ENCODE results near the gene LIF.
"Not testable (repeated sequence)": the region's sequence is repeated elsewhere in the genome, so short reads cannot be mapped to it uniquely, and the experiment has no call there.

LIF gene

DNA sequence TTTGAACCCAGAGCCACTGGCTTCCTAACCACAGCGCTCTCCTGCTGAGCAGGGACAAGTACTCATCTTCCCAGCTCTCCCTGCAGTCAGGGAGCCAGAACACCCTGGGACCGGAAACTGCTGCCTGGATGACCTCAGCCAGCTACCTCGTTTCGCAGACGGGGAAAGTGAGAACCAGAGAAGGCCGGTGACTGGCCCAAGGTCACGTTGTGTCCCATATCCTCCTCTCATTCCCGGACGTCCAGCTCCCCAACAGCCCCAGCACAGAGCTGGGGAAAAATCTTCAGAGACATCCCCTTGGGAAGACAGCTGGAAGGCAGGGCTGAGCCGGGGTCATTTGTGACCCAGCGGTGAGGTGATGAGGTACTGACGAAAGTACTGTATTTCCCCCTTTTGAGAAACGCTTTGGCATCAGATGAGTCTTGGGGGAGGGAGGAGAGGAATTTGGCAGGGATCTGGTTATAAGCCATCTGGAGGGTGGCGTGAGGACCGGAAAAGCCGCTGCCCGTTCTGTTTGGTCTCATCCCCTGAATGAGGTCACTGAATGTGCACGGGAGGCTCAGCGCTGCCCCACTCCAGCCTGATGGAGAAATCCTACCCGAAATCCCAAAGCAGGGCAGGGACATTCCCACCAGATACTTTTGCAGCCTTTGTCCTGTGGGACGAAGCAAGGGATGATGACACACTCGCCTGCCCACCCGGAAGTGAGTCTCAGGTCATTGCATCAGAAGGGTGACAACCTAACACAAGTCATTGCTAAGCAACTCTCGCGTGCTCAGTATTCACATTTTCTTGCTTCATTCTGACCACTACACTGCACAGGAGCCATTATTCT, 41.1 kb downstream of the LIF start:
- DNase-seq = peak in 1 of 2 experiments; percentile 44

DNA sequence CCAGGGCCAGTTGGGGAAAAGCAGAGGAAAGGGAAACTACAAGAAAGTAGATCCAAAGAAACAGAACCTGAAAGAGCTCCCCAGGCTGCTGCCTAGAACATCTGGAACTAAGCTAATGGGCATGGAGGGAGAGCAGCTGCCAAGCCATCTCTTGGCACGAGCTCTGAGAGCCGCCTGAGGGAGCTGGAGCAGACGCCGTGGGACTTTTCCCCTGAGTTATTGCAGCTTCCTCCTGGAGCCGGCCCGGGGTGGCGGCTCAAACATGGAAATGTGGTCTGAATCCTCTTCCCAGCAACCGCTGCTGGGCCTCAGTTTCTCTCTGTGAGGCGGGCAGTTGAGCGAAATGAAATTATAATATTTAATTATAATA, 41.8 kb downstream of the LIF start:
- DNase-seq = peak in 1 of 2 experiments; percentile 56

DNA sequence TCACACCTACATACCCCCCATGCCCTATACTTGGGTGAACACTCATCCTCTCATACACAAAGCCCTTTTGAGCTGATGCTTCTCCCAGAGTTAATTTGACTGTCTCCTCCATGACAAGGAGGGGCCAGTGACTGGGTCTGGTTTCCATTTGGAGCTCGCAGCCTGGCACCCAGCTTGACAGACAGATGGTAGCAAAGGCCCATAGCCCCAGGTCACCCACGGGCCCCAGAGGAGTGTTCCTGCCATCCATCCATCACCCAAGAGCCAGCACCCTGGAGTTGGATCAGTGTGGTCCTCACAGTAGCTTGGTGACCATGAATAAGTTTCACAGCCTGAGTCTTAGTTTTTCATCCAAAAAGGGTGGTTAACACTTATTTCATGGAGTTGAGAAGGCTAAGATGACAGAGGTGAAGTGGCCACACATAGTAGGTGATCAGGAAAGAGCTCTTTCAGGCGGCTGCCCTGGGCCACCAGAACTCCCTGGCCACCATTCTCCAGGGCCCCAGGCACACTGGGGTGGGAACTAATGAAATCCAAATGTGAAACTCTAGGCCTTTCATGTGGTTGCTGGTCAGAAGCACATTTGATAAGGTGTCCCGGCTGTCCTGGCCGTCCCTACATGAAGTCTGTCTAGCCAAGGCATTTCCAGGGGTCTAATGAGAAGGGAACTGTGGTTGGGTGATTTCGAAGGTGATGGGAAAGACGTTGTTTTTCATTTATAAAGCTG, 42.4 kb downstream of the LIF start:
- DNase-seq = no peak

DNA sequence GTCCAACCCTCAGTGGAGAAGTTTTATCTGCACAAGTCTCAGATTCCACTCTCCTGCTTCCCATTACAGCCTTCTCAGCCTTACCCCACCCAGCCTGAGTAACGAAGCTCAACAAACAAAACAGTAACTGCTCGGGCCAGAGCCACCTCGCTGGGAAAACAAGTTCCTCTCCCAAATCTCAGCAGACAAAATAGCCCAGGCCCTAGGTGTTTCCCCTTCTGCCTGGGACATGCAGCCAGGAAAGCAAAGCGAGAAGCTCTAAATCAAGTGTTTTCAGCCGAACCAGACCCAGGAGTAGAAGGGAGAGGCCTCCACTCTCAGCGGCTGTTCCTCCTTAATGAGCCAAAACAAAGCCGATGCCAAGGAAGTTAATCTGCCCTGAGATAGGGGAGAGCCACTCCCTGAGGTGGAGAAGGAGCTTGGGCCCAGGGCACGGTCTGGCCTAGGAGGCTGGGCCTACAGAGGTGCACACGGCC, 44.0 kb downstream of the LIF start:
- DNase-seq = peak in 1 of 2 experiments; percentile 17

DNA sequence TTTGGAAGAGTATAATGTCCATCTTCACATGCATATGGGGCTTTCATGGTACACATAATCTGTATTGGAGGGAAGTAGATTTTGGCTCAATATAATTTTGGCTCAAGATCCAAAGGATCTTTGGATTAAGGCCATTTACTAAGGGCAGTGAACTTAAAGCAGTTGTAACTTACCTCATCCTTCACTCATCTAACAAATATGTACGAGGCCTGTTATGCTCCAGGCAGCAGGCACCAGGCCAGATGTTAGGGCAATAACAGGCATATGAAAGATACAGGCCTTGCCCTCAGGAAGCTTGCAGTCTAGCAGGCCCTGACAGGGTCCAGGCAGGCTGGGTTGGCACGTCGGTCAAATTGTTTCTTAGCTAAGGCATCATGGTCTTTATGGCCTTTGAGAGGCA, 44.6 kb downstream of the LIF start:
- DNase-seq = no peak

DNA sequence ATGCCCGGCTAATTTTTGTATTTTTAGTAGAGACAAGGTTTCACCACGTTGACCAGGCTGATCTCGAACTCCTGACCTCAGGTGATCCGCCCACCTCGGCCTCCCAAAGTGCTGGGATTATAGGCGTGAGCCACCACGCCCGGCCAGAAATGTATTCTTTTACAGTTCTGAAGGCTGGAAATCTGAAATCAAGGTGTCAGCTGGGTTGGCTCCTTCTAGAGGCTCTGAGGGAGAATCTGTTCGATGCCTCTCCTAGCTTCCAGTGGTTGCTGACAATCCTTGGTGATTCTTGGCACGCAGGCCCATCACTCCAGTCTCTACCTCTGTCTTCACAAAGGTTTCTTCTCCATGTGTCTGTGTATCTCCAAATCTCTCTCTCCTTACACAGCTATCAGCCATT, 45.7 kb downstream of the LIF start:
- DNase-seq = not testable (repeated sequence)

DNA sequence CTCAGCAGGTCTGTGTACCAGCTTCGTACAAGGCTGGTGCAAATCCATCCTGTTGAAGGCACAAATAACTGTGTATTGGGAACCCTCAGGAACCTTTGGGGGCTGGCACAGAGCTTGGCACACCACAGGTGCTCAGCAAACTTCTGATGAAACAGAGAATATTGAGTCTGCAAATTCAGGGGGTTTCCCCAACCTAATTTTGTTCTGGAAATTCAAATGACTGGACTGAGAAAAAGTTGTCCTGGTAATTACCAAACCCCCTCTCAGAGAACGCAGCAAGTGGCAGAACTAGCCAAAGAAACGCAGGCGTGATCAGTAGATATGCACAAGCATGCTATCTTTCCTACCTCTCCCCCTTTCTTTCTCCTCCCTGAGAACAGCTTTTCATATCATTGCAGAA, 47.6 kb downstream of the LIF start:
- no peak for DNase-seq

DNA sequence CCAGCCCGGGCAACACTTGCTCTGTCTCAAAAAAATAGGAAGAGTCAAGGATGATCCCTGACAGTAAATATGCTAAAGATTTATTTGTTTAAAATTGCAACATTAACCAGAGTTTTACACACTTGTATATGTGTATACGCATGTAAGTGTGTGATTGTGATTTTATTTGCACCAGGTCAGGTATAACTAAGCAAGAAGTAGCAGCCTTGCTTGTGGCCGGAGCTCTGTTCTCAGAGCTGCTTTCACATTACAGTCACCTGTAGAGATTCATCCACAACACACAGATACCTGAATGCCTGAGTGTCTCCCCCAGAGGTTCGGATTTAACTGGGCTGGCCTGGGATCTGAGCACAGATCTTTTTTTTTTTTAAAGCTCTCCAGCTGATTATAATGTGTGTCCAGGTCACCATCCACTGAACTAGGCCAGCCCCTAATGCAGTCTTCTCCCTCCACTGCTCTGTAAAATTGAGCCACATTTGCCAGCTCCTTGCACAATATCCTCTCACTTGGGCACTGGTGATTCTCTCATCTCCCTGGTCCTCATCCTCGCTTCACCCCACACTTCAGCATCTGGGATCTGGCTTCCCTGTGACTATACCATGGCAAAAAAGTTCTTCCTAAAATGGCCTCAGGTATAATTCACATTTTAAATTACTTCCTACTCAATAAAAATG, 48.3 kb downstream of the LIF start:
- DNase-seq = no peak

DNA sequence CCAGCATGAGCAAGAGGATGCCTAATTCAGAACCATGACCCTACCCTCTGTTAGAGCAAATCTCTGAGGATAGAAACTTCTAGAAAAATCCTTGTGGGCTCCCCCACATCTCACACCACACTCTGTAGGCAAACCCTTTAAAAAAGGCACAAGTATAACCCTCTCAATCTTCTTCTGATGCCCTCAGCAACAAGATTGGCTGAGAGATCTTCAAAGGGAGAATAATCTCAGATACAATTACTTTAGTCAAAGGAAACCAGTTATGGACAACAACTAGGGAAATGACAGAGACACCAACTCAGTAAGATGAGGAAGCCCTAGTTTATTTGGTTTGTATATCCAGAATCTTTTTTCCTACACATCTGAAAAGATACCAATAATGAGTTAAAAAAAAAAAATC, 49.2 kb downstream of the LIF start:
- no peak for DNase-seq

DNA sequence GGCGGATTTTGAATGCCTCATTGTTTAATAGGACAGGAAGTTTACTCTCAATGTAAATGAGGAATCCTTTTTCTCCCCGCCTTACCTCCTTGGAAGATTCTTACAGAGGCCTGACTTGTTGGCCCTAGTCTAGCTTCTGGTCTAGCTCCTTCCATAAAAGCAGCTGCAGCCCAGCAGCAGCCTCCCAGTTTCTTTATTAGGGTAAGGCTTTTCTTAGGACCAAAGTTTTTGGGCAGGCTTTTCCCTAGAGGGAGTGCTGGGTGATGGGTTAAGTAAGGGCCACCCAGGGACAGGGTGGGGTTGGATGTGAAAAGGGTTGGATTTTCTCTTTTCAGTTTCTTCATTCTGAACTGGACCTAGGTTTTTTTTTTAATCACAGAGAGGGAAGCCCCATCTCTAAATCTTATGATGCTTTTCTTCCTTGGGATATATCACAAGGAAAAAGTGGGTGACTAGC, 49.7 kb downstream of the LIF start:
- no peak for DNase-seq

DNA sequence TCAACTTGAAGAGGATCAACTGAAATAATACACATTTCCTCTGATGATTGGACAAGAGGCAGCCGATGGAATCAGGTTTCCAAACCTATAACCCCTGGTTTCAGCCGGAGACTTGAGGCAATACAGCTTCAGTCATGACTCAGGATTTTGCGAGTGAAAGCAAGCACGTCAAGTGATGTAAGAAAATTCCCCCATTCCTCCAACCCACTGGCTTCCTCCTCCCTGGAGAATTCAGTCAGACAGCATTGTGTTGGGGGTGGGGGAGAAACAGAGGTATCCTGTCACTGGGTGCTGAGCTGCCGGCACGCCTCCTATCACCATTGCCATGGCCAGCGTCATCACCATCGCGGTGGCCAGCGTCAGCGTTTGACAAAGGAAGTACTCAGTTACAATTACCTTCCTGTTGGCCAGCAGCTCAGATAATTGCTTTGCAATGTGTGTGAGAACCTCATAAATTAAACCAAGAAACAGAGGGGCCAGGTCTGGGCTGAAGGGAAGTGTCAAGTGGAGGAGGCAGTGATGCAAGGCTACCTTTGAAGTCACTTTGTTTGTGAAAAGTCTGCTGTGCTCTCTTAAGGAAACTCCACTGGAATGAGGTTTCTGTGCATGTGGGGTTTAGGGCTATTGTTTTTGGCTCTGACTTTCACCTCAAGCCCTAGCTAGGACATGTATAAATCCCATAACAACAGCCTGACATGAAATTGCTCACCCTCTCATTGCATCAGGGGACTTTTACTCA, 50.2 kb downstream of the LIF start:
- peak; percentile 96 to 98 for DNase-seq

DNA sequence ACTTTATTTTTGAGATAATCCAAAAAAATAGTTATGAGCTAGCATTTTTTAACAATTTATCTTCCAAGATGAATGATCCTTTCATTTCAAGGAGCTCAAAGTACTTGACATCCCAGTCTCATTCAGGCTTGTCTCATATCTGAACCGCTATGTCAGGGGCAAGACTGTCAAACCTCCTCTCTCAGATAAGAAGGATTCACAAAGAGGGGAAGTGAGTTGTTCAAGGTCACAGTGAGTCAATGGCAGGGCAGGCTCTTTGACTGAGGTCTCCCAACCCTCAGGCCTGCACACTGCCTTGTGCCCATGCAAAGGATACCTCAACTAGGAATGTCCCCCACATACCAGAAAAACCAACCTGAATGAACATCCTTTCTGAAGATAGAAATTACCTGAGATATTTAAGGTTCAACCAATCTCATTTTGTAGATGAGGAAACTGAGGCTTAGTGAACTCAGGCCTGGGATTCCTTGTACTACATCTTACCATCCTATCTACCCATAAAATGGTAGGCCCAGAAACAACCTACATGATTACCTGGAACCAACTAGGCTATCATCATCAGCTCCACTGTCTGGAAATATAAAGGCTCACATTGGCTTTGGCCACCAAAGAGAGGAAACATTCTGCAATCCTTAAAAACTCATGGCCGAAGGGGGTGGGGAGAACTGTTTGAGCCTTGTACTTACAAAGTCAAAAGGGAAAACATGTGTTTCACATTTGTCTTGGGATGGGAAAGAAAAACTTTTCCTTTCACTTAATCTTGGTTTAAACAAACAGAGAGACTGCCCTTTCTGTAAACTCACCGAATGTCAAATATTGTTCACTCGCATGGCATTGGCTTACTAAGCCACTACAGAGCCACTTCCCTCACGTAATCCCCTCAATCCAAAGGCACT, 51.1 kb downstream of the LIF start:
- no peak for DNase-seq

DNA sequence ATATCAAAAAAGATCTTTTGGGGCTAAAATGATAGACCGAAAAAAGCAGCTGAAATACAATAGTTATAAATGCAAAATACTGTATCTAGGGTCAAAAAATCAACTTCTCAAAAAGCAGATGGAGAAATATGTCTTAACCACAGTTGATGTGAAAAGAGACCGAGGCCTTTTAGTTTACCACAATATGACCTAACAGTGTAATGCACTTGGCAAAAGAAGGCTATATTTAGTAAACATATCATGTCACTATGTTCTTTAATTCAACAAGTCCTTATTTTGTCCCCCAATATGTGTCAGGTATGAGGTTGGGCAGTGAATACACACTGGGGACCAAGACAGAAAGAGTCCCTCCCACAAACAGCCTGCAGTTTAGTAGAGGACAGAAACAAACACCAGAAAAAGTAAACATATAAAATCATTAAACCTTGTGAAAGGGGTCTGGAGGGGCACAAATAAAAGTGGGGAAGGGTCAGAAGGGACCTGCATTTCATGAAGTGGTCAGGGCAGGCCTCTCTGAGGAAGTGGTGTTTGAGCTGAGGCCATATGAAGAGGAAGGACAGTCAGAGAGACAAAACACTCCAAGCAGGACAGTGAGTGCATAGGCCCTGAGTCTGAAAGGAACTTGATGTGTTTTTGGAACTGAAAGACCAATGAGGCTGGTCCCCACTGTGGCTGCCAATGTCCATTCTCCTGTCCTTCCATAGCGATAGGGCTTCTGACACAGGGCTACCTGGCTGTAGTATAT, 53.4 kb downstream of the LIF start:
- DNase-seq = no peak

DNA sequence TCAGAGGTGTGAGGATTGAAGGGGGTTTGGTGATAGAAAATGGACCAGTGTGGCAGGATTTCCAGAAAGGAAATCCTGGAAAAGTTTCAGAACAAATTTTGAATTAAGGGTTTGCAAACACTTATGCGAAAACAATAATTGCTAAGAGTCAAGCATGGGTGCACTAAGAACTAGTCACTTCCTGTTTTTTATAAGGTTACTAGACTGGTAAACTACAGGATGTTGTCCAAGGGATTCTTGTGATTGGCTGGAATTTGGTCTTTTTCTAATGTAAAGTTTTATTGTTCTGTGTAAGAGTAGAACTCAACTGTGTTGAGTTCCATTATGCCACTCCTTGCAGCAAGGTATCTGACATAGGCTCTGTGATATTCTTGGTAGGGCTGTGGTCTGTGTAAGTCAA, 54.1 kb downstream of the LIF start:
- no peak for DNase-seq

DNA sequence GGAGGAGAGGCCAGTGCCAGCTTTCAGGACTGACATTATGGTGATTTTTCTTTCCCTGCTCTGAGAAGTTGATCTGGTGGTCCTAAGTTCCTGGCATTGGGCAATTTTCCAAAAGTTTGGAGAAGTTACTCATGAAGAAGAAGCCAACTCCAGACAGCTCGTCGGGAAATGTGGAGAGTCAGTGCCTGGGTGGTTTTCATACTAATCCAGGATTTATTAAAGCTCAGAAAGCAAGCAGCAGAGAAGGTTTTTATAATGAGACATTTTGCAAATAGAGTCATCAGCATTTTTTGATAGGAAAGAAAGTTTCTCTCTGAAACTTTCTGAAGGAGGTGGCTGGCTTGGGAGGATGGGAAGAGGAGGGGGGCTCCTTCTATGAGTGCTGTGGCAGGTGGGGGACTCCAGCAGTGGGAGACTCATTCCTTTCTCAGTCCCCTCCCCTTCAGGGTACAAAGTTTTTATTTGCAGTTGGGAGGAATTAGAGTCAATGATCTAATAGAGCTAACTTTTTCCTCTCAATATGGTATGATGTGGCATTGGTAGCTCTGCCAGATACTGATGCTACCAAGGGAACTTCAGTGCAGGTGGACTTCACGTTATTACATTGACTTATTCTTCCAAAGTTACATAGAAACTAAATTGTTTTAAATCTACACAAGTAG, 55.4 kb downstream of the LIF start:
- DNase-seq = no peak

DNA sequence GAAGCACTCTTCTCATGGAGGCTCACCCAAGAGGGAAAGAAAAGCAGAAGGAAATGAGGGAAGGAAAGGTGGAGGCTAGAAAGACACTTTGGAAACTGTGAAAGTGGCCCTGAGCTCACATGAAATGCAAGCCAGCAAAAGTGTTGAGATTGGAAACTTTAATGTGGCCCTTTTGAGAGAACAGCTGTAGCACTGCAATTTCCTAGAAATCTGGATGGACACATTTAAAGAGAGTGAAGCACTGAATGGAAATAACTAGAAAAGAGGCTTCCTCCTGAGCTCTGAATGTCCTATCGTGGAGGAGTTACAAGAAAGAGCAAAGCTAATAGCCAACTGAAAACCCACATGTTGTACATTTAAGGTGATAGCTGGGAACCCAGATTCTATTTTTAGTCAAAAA, 56.0 kb downstream of the LIF start:
- DNase-seq = no peak

Data from NCI-H524 (cell line).